C4-2B (cell line): ENCODE data around the gene BRPF1.
A peak's percentile ranks its signal among the peaks of the same experiment; 100 is the strongest.

ENCODE experiments used
- H3K27ac ChIP-seq: fragments of 450-650 bp; 2 replicates; pipeline ENCODE4 v1.5.1; 2017
- CTCF ChIP-seq: fragments of 450-650 bp; conservative IDR thresholded peaks from 2 replicates; pipeline ENCODE4 v1.5.1; 2017; ENCODE audit warnings: mild to moderate bottlenecking
- ZFX ChIP-seq: fragments of 450-650 bp; IDR thresholded peaks from 2 replicates; pipeline ENCODE4 v1.6.1; 2017

Gene BRPF1

GRCh38 chr3:9747267-9747666, 15.7 kb downstream of the BRPF1 start:
- no peak overlapping the region for H3K27ac ChIP-seq
- TF ChIP-seq ZFX: no peak

GRCh38 chr3:9748031-9748430, 16.5 kb downstream of the BRPF1 start:
- no peak for TF ChIP-seq ZFX
- TF ChIP-seq CTCF: no peak
- H3K27ac ChIP-seq: no peak overlapping the region

GRCh38 chr3:9749296-9749644, 17.7 kb downstream of the BRPF1 start:
- no peak for TF ChIP-seq CTCF
- TF ChIP-seq ZFX: no peak
- peak overlapping the region; percentile 81 for H3K27ac ChIP-seq

- H3K27ac ChIP-seq: peak within 1 kb of the TSS; percentile 81
- TF ChIP-seq CTCF (no peak), ZFX (no peak)
Measured at GRCh38 chr3:9749645-9750555, 18.4 kb downstream of the BRPF1 start, which contains the start of gene OGG1. TSS of gene OGG1 (plus strand) at chr3:9749952. CDS start at chr3:9750287, 335 bp downstream.

- TF ChIP-seq CTCF: no peak
- no peak for TF ChIP-seq ZFX
- peak overlapping the region; percentile 81 for H3K27ac ChIP-seq
Measured at GRCh38 chr3:9750556-9751411, 19.2 kb downstream of the BRPF1 start.

- no peak overlapping the region for H3K27ac ChIP-seq
Measured at GRCh38 chr3:9754678-9755077, 23.1 kb downstream of the BRPF1 start.

GRCh38 chr3:9757427-9757826, 25.9 kb downstream of the BRPF1 start:
- TF ChIP-seq CTCF (no peak), ZFX (no peak)
- H3K27ac ChIP-seq: no peak overlapping the region

More at GRCh38 chr3:9754678-9755077, 23.1 kb downstream of the BRPF1 start:
- TF ChIP-seq ZFX (no peak), CTCF (no peak)
